Astrocyte (in vitro differentiated cells and primary cell): ENCODE measurements around the gene C1QL1. TPM values are rescaled to one million over a fixed set of nuclear protein-coding genes. Genes with fewer than 3 reads are reported as not detected.
A peak's percentile ranks its signal among the peaks of the same experiment; 100 is the strongest.

ENCODE experiments used
- DNase-seq: peaks from one replicate; pipeline ENCODE4 v3.0.0-alpha.2; 2010; ENCODE audit warnings: low read depth
- FAIRE-seq: peaks from 2 replicates; lab custom pipeline; 2011; peaks lifted over from hg19 to GRCh38; lab: Jason Lieb, UNC
- H2AFZ ChIP-seq: 2 replicates; pipeline ENCODE4 v1.6.0; 2012; ENCODE audit warnings: low read depth, low read length, inconsistent platforms
- H3K27ac ChIP-seq: 2 replicates; pipeline ENCODE4 v1.5.1; 2011; ENCODE audit warnings: low read depth, low read length, inconsistent platforms
- H3K27me3 ChIP-seq: 2 replicates; pipeline ENCODE4 v1.6.0; 2011; ENCODE audit warnings: low read length, inconsistent platforms; ENCODE audit not compliant: insufficient read depth
- H3K36me3 ChIP-seq: 2 replicates; pipeline ENCODE4 v1.5.1; 2011; ENCODE audit warnings: low read length, inconsistent platforms; ENCODE audit not compliant: insufficient read depth
- H3K4me1 ChIP-seq: 2 replicates; pipeline ENCODE4 v1.5.1; 2011; ENCODE audit warnings: low read length, inconsistent platforms; ENCODE audit not compliant: insufficient read depth
- H3K4me2 ChIP-seq: 2 replicates; pipeline ENCODE4 v1.6.0; 2012; ENCODE audit warnings: low read length, inconsistent platforms
- H3K4me3 ChIP-seq: 2 replicates; pipeline ENCODE4 v1.5.1; 2011; ENCODE audit warnings: low read depth, mild to moderate bottlenecking, low read length, inconsistent platforms; ENCODE audit not compliant: insufficient read depth
- H3K79me2 ChIP-seq: 2 replicates; pipeline ENCODE4 v1.6.0; 2012; ENCODE audit warnings: mild to moderate bottlenecking, low read length, inconsistent platforms; ENCODE audit not compliant: insufficient read depth
- H3K9ac ChIP-seq: 2 replicates; pipeline ENCODE4 v1.6.0; 2012; ENCODE audit warnings: mild to moderate bottlenecking, low read length, inconsistent platforms
- H3K9me3 ChIP-seq: 2 replicates; pipeline ENCODE4 v1.5.1; 2012; ENCODE audit warnings: low read depth, mild to moderate bottlenecking, low read length, inconsistent platforms; ENCODE audit not compliant: insufficient read depth
- H4K20me1 ChIP-seq: 2 replicates; pipeline ENCODE4 v1.6.0; 2012; ENCODE audit warnings: low read length, inconsistent platforms; ENCODE audit not compliant: insufficient read depth
- H3K27ac Mint-ChIP-seq: one replicate; pipeline ENCODE4 v1.8.0; 2021; ENCODE audit warnings: mild to moderate bottlenecking, mixed read lengths; ENCODE audit not compliant: unreplicated experiment
- H3K27me3 Mint-ChIP-seq: one replicate; pipeline ENCODE4 v1.8.0; 2021; ENCODE audit warnings: low read depth, mixed read lengths; ENCODE audit not compliant: unreplicated experiment
- H3K36me3 Mint-ChIP-seq: one replicate; pipeline ENCODE4 v1.8.0; 2021; ENCODE audit warnings: low read depth, mixed read lengths; ENCODE audit not compliant: unreplicated experiment
- H3K4me1 Mint-ChIP-seq: one replicate; pipeline ENCODE4 v1.8.0; 2021; ENCODE audit warnings: low read depth, mixed read lengths; ENCODE audit not compliant: unreplicated experiment
- H3K4me3 Mint-ChIP-seq: one replicate; pipeline ENCODE4 v1.8.0; 2021; ENCODE audit warnings: mild to moderate bottlenecking, moderate library complexity, mixed read lengths; ENCODE audit not compliant: unreplicated experiment
- H3K9me3 Mint-ChIP-seq: one replicate; pipeline ENCODE4 v1.8.0; 2021; ENCODE audit warnings: mild to moderate bottlenecking, mixed read lengths; ENCODE audit not compliant: unreplicated experiment
- CTCF ChIP-seq: IDR thresholded peaks from 2 replicates; pipeline ENCODE4 v1.5.1; 2011; ENCODE audit warnings: low read depth, mild to moderate bottlenecking, inconsistent platforms, low read length, moderate library complexity; ENCODE audit not compliant: insufficient read depth
- EZH2 ChIP-seq: IDR thresholded peaks from 2 replicates; pipeline ENCODE4 v1.6.1; 2012; ENCODE audit warnings: mild to moderate bottlenecking, low read length, inconsistent platforms; ENCODE audit not compliant: insufficient read depth
- total RNA-seq: library from RNA; stranded (reverse); gene quantifications from 2 replicates; pipeline ENCODE4 v1.2.1, GENCODE V29; 2021

The C1QL1 gene
- total RNA-seq, 1 donor from 2014 or later, result not detected

DNA sequence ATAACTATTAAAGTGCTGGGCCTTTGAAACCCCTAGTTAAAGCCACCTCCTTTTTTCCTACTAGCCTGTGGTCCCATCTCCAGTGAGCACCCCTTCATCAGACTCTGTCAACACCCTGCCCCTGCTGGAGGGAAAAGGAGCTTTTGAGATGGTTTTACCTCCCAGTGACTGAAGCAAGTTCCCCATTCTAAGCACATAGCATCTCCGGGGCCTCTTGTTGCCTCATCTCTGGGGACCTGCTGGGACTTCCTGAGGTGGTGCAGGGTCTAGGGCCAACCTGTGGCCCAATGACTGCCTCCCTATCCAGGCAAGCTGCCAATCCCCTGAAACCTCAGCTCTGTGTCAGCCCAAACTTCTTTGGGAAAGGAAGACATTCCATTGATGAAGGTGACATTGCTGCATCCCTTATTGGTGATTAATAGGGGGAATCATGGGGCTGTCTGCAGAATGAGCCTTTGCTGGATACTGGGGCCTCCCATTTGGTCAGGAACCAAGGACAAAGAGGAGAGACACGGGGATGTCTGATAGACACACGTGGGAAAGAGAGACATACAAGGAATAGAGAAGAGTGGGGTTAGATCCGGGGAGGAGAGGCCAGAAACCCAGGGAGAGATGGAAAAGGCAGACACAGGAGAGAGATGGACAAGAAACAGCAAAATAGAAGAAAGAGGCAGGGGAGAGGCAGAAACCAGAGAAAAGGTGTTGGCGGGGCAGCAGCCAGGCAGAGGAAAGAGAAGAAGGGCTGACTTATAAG is 2.4 kb downstream of the C1QL1 start:
- H4K20me1 ChIP-seq, result no peaks in the 10 kb centered on the region
- peaks cover 50% of the 10 kb centered on the region for H3K27me3 Mint-ChIP-seq

DNA sequence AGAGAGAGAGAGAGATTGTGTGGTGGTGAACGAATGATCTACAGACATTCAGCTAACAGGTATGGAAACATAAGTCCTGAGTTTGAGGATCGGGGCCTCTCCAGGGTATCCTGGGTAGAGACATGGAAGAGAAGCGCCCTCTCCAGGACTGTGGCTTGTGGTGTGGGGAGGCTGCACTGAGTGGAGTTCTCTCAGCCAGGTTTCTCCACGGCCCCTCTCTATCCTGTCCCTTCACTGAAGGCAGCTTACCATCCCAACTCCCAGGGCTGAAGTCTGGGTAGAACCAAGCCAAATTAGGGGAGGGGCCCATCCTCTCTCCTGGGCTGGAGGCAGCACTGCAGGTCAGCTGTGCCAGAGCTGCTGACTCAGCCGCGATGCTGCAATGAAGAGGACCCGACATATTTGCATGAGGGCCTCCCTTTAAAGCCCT is 6.2 kb downstream of the C1QL1 start:
- H3K4me1 ChIP-seq, result peaks cover 5% of the 10 kb centered on the region
- no peak overlapping the region for H3K27ac Mint-ChIP-seq
- H3K27ac ChIP-seq, result no peak overlapping the region
- no peak overlapping the region for H3K4me3 Mint-ChIP-seq
- H3K79me2 ChIP-seq, result no peaks in the 10 kb centered on the region
- no peak overlapping the region for H3K9ac ChIP-seq
- peaks cover 29% of the 10 kb centered on the region for H3K27me3 Mint-ChIP-seq
- no peaks in the 10 kb centered on the region for H3K36me3 Mint-ChIP-seq
- peaks cover 12% of the 10 kb centered on the region for H3K27me3 ChIP-seq
- H4K20me1 ChIP-seq, result no peaks in the 10 kb centered on the region
- H3K9me3 ChIP-seq, result no peaks in the 10 kb centered on the region
- no peaks in the 10 kb centered on the region for H3K9me3 Mint-ChIP-seq
- TF ChIP-seq EZH2 (no peak), CTCF (no peak)
- no peak overlapping the region for H3K4me3 ChIP-seq
- no peak overlapping the region for H2AFZ ChIP-seq
- H3K4me2 ChIP-seq, result no peak overlapping the region
- no peak for DNase-seq
- FAIRE-seq, result no peak
- H3K4me1 Mint-ChIP-seq, result no peaks in the 10 kb centered on the region
- H3K36me3 ChIP-seq, result no peaks in the 10 kb centered on the region

More for the DNA sequence above, 2.4 kb downstream of the C1QL1 start:
- peaks cover 33% of the 10 kb centered on the region for H3K27me3 ChIP-seq
- TF ChIP-seq CTCF, result no peak
- no peak for TF ChIP-seq EZH2
- Mint-ChIP-seq H3K4me3 (no peak overlapping the region), H3K9me3 (no peaks in the 10 kb centered on the region), H3K4me1 (no peaks in the 10 kb centered on the region), H3K27ac (peak overlapping the region; percentile 23), H3K36me3 (no peaks in the 10 kb centered on the region)
- no peak overlapping the region for H3K4me2 ChIP-seq
- no peaks in the 10 kb centered on the region for H3K9me3 ChIP-seq
- DNase-seq, result no peak
- H3K27ac ChIP-seq, result no peak overlapping the region
- H3K4me1 ChIP-seq, result peaks cover 7% of the 10 kb centered on the region
- H3K79me2 ChIP-seq, result no peaks in the 10 kb centered on the region
- FAIRE-seq, result no peak
- no peaks in the 10 kb centered on the region for H3K36me3 ChIP-seq
- H3K4me3 ChIP-seq, result no peak overlapping the region
- H3K9ac ChIP-seq, result no peak overlapping the region
- no peak overlapping the region for H2AFZ ChIP-seq

GRCh38 chr17:44960691-44961090 is 7.4 kb downstream of the C1QL1 start:
- Mint-ChIP-seq H3K27ac (no peak overlapping the region), H3K4me3 (no peak overlapping the region), H3K4me1 (peaks cover 3% of the 10 kb centered on the region), H3K9me3 (no peaks in the 10 kb centered on the region), H3K27me3 (peaks cover 21% of the 10 kb centered on the region), H3K36me3 (no peaks in the 10 kb centered on the region)
- Histone ChIP-seq H3K9ac (no peak overlapping the region), H2AFZ (no peak overlapping the region), H3K27me3 (peaks cover 2% of the 10 kb centered on the region), H3K4me3 (no peak overlapping the region), H3K4me2 (no peak overlapping the region), H4K20me1 (no peaks in the 10 kb centered on the region), H3K36me3 (no peaks in the 10 kb centered on the region), H3K4me1 (peaks cover 5% of the 10 kb centered on the region), H3K79me2 (no peaks in the 10 kb centered on the region), H3K27ac (no peak overlapping the region), H3K9me3 (no peaks in the 10 kb centered on the region)
- DNase-seq, result no peak
- TF ChIP-seq EZH2, result no peak
- no peak for TF ChIP-seq CTCF
- no peak for FAIRE-seq
